GM12875 (cell line): Measurements from ENCODE around the gene CDH4.
"Not testable (repeated sequence)": the region's sequence is repeated elsewhere in the genome, so short reads cannot be mapped to it uniquely, and the experiment has no call there.

Experiments
- H3K4me3 ChIP-seq: one replicate; pipeline ENCODE4 v1.5.1; 2011; ENCODE audit warnings: low read depth, low read length, control low read depth
- CTCF ChIP-seq: IDR thresholded peaks from 2 replicates; pipeline ENCODE4 v1.5.1; 2011; ENCODE audit warnings: low read depth, mild to moderate bottlenecking, control low read depth, inconsistent platforms, low read length, moderate library complexity, borderline replicate concordance; ENCODE audit not compliant: insufficient read depth

Gene CDH4

GRCh38 chr20:61451009-61451408 is 198.9 kb downstream of the CDH4 start:
- no peak overlapping the region for H3K4me3 ChIP-seq
- TF ChIP-seq CTCF = no peak

DNA sequence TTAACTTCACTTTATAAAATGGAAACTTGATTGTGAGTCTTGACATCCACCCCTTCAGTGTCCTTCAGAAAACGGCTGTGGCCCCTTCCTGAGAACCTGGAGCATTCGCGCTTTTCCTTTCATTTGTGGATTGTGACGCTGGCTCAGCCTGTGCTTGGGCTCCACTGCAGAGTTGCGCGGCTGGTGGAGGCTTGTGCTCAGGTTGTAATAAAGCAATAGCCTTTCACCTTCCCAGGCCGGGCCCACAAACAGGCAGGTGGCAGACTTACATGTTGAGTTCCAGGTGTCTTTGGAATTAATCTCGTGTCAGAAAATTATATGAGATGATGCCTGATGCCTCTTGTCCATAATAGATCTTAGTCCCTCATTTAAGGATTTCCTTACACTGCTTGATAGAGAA is 199.9 kb downstream of the CDH4 start:
- no peak for TF ChIP-seq CTCF
- H3K4me3 ChIP-seq = no peak overlapping the region

- no peak overlapping the region for H3K4me3 ChIP-seq
- TF ChIP-seq CTCF = no peak
Measured at GRCh38 chr20:61453219-61453618, 201.2 kb downstream of the CDH4 start.

DNA sequence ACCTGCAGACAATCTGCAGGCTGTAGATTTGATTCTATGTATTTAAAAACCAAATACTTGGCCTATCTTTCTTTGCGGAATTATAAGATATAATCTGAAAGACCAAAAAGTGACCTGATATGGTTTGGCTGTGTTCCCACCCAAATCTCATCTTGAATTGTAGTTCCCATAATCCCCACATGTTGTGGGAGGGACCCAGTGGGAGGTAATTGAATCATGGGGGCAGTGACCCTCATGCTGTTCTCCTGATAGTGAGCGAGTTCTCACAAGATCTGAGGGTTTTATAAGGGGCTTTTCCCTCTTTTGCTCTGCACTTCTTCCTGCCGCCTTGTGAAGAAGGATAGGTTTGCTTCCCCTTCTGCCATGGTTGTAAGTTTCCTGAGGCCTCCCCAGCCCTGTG is 201.6 kb downstream of the CDH4 start:
- H3K4me3 ChIP-seq = not testable (repeated sequence)

- no peak for TF ChIP-seq CTCF
- H3K4me3 ChIP-seq = no peak overlapping the region
Measured at GRCh38 chr20:61454053-61454452, 202.0 kb downstream of the CDH4 start.

GRCh38 chr20:61455508-61456215 is 203.6 kb downstream of the CDH4 start:
- H3K4me3 ChIP-seq = no peak overlapping the region
- no peak for TF ChIP-seq CTCF

GRCh38 chr20:61457725-61458124 is 205.7 kb downstream of the CDH4 start:
- no peak for TF ChIP-seq CTCF

More at GRCh38 chr20:61457725-61458124, 205.7 kb downstream of the CDH4 start:
- H3K4me3 ChIP-seq = no peak overlapping the region
